Peyer's patch (tissue), 4 donors: Measurements from ENCODE around the gene DOCK11.

Experiments used
- CTCF ChIP-seq, 6 experiments: fragments of 450-650 bp in 4 of 6; fragments of 200-600 bp in 2 of 6; sonication (generic) in 1 of 6; IDR thresholded peaks; one replicate each; pipeline ENCODE4 v1.5.1; 2017 to 2019; ENCODE audit warnings: antibody characterized with exemption in 6 of 6, mild to moderate bottlenecking in 3 of 6, moderate library complexity in 1 of 6
- POLR2A ChIP-seq, 2 donors: fragments of 450-650 bp; IDR thresholded peaks; one replicate each; pipeline ENCODE4 v1.5.1; 2017; ENCODE audit warnings: antibody characterized with exemption in 2 of 2, mild to moderate bottlenecking in 2 of 2, moderate library complexity in 2 of 2

- TF ChIP-seq CTCF (IDR thresholded peaks at IDR 0.05) (no peak), POLR2A (IDR thresholded peaks at IDR 0.05) (no peak)
Observed at GRCh38 chrX:118530219-118530911, 34.8 kb downstream of the DOCK11 start.
